Endothelial cell (in vitro differentiated cells): ENCODE results near the gene FHOD1. TPM values are rescaled to one million over a fixed set of nuclear protein-coding genes. Genes with fewer than 3 reads are reported as not detected.

Source experiments
- DNase-seq: peaks from one replicate; pipeline ENCODE4 v3.0.0; 2021; ENCODE audit warnings: low spot score
- H3K27ac Mint-ChIP-seq: one replicate; pipeline ENCODE4 v1.8.0; 2021; ENCODE audit warnings: mixed read lengths, inconsistent platforms; ENCODE audit not compliant: unreplicated experiment
- H3K27me3 Mint-ChIP-seq: one replicate; pipeline ENCODE4 v1.8.0; 2021; ENCODE audit warnings: mild to moderate bottlenecking, moderate library complexity, mixed read lengths, inconsistent platforms; ENCODE audit not compliant: unreplicated experiment
- H3K36me3 Mint-ChIP-seq: one replicate; pipeline ENCODE4 v1.8.0; 2021; ENCODE audit warnings: mild to moderate bottlenecking, low read depth, mixed read lengths, inconsistent platforms; ENCODE audit not compliant: unreplicated experiment
- H3K4me1 Mint-ChIP-seq: one replicate; pipeline ENCODE4 v1.8.0; 2021; ENCODE audit warnings: mild to moderate bottlenecking, mixed read lengths, inconsistent platforms; ENCODE audit not compliant: unreplicated experiment
- H3K4me3 Mint-ChIP-seq: one replicate; pipeline ENCODE4 v1.8.0; 2021; ENCODE audit warnings: mild to moderate bottlenecking, mixed read lengths, inconsistent platforms; ENCODE audit not compliant: unreplicated experiment
- H3K9me3 Mint-ChIP-seq: one replicate; pipeline ENCODE4 v1.8.0; 2021; ENCODE audit warnings: mixed read lengths, inconsistent platforms; ENCODE audit not compliant: unreplicated experiment
- CTCF ChIP-seq: fragments of 200-600 bp; sonication (generic); IDR thresholded peaks from one replicate; pipeline ENCODE4 v1.5.0; 2021; ENCODE audit warnings: antibody characterized with exemption; ENCODE audit not compliant: unreplicated experiment
- total RNA-seq: library from RNA; stranded (reverse); fragmentation: NEBNext Ultra II Directional; extraction: Animal tissue kit (Norgen Biotek cat#: 25700); gene quantifications from one replicate; pipeline ENCODE4 v1.2.1, GENCODE V29; 2021; ENCODE audit not compliant: unreplicated experiment

Gene FHOD1
- total RNA-seq, 1 donor from 2014 or later: 248 TPM

- Mint-ChIP-seq H3K4me3 (peak overlapping the region; percentile 92), H3K27ac (peak overlapping the region; percentile 22), H3K9me3 (no peaks in the 10 kb centered on the region), H3K27me3 (peaks cover 14% of the 10 kb centered on the region), H3K4me1 (peaks cover 46% of the 10 kb centered on the region), H3K36me3 (peaks cover 4% of the 10 kb centered on the region)
- no peak for DNase-seq
- no peak for TF ChIP-seq CTCF
These were observed 2.1 kb upstream of the FHOD1 start for GRCh38 chr16:67249178-67250044.

GRCh38 chr16:67248401-67249177 lies 1.3 kb upstream of the FHOD1 start, which contains the start of gene SLC9A5:
SLC9A5 (plus strand) TSS chr16:67248979; CDS start chr16:67249015, 36 bp downstream.
- DNase-seq: peak; percentile 48
- H3K36me3 Mint-ChIP-seq: peaks cover 4% of the 10 kb centered on the region
- H3K27ac Mint-ChIP-seq: peak within 1 kb of the TSS; percentile 62
- peaks cover 14% of the 10 kb centered on the region for H3K27me3 Mint-ChIP-seq
- peaks cover 53% of the 10 kb centered on the region for H3K4me1 Mint-ChIP-seq
- TF ChIP-seq CTCF: no peak
- H3K9me3 Mint-ChIP-seq: no peaks in the 10 kb centered on the region
- peak within 1 kb of the TSS; percentile 94 for H3K4me3 Mint-ChIP-seq

GRCh38 chr16:67248073-67248400 lies 756 bp upstream of the FHOD1 start:
- Mint-ChIP-seq H3K36me3 (peaks cover 4% of the 10 kb centered on the region), H3K4me1 (peaks cover 59% of the 10 kb centered on the region), H3K9me3 (no peaks in the 10 kb centered on the region), H3K4me3 (peak overlapping the region; percentile 94), H3K27ac (peak overlapping the region; percentile 62), H3K27me3 (peaks cover 14% of the 10 kb centered on the region)
- TF ChIP-seq CTCF: no peak
- DNase-seq: no peak

- Mint-ChIP-seq H3K27me3 (peaks cover 16% of the 10 kb centered on the region), H3K9me3 (no peaks in the 10 kb centered on the region), H3K4me1 (peaks cover 56% of the 10 kb centered on the region), H3K36me3 (peaks cover 4% of the 10 kb centered on the region), H3K27ac (peak overlapping the region; percentile 48), H3K4me3 (peak overlapping the region; percentile 94)
- DNase-seq: no peak
- no peak for TF ChIP-seq CTCF
These were observed 507 bp downstream of the FHOD1 start for GRCh38 chr16:67246756-67247191.
